NCI-H146 treated with DMSO at 0.1 percent for 48 hours (cell line): Measurements from ENCODE around the gene SFSWAP.
"Not testable (repeated sequence)": the region's sequence is repeated elsewhere in the genome, so short reads cannot be mapped to it uniquely, and the experiment has no call there.

Experiments
- DNase-seq: peaks from one replicate; lab custom pipeline; 2025; ENCODE audit not compliant: unreplicated experiment; lab: John Stamatoyannopoulos, UW

The SFSWAP gene

DNA sequence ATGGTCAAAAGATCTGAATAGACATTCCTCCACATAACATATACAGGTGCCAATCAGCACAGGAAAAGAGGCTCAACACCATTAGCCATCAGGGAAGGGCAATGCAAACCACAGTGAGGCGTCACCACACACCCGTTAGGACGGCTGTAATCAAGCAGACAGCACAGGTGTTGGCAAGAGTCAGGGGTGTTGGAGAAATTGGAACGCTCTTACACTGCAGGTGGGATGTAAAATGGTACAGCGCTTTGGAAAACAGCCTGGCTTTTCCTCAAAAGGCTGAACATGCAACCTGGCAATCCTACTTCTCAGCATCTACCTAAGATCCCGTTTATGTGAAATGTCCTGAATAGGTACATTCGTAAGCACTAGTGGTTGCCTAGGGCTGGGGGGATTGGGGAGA is 95.8 kb downstream of the SFSWAP start:
- no peak for DNase-seq

DNA sequence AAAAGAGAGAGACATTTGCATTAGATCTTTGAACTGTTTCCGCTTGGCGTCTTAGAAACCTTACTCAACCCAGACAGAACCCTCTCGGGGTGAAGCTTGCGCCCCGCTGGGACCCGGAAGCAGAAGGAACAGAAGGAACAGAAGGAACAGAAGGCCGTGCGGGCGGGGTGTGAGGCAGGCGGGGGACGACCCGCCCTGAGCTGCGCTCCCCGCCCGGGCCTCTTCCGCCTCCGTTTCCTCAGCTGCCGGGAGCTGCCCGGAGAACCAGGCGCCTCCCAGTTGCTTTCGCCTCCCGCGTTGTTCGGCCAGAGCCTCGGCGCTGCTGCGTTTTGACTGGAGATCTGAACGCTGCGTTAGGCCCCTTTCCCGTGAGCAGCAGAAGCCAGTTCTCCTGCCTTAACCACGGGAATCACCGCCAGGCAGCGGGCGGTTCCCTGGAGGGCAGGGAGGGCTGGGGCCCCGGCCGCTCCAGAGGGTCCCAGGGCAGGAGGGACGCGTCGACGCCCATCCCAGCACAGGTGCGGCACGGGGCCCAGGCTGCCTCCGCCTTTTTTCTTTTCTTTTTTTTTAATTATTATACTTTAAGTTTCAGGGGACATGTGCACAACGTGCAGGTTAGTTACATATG is 98.0 kb downstream of the SFSWAP start:
- no peak for DNase-seq

DNA sequence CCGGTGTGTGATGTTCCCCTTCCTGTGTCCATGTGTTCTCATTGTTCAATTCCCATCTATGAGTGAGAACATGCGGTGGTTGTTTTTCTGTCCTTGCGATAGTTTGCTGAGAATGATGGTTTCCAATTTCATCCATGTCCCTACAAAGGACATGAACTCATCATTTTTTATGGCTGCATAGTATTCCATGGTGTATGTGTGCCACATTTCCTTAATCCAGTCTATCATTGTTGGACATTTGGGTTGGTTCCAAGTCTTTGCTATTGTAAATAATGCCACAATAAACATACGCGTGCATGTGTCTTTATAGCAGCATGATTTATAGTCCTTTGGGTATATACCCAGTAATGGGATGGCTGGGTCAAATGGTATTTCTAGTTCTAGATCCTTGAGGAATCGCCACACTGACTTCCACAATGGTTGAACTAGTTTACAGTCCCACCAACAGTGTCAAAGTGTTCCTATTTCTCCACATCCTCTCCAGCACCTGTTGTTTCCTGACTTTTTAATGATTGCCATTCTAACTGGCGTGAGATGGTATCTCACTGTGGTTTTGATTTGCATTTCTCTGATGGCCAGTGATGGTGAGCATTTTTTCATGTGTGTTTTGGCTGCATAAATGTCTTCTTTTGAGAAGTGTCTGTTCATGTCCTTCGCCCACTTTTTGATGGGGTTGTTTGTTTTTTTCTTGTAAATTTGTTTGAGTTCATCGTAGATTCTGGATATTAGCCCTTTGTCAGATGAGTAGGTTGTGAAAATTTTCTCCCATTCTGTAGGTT is 98.8 kb downstream of the SFSWAP start:
- DNase-seq, result not testable (repeated sequence)

DNA sequence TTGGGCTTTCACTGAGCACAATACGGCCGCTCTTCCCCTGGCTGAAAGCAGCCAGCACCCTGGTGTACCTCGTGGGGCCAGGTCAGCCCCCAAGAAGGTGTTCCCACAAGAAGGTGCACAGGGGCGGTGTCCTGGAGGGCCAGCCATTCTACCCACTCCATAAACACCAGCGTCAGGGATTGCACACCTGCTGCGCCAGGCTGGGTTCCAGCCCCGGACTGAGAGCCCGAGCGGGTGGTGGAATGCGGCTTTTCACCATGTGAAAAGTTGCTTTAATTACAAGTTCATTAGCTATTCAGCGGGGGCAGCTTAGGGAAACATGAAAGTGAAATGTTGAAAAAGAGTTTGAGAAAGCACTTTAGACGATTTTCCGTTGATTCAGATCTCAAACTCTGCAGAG is 99.8 kb downstream of the SFSWAP start:
- no peak for DNase-seq

DNA sequence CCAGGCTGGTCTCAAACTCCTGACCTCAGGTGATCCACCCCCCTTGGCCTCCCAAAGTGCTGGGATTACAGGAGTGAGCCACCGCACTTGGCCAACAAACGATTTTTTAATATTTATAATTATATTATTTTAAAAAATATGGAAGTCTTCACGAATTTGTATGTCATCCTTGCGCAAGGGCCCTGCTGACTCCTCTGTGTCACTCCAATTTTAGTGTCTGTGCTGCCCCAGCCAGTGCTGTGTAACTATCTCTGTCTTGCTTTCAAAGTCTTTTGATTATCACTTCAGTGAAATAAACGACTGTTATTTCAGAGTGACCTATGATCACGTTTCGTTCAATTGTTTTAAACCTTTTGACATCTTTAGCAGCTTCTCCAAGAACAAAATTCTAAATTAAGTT is 104.2 kb downstream of the SFSWAP start:
- no peak for DNase-seq

DNA sequence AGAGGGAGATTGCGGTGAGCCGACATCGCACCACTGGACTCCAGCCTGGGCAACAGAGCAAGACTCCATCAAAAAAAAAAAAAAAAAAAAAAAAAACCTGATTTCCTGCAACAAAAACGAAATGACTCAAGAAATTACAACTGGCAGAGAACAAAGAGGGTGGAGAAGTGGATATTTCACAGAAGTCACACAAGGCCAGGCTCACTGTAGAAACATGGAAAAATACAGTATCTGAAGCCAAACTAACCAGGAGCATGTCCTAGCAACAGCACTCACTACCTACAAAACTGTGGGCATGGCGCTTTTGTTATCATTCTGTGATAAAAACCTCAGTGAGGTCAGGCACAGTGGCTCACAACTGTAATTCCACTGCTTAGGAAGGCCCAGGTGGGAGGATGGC is 105.6 kb downstream of the SFSWAP start:
- no peak for DNase-seq

DNA sequence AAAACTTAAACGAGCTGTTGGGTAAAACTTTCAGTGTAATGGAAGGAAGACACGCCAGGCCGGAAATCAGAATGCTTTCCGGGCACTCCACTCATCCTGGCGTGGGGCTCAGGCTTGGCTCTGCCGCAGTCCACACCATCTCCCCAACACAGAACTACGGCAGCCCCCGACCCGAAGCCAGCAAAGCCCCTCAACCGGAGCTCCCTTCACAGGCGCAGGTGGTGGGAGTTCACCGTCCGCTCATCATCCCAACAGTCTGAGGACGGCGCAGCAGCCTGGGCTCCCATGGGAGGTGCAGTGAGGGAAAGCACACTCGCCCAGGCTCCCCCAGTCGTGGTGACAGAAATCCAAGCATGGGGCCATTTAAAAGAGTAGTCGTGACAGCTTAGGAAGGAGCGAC is 106.4 kb downstream of the SFSWAP start:
- no peak for DNase-seq

DNA sequence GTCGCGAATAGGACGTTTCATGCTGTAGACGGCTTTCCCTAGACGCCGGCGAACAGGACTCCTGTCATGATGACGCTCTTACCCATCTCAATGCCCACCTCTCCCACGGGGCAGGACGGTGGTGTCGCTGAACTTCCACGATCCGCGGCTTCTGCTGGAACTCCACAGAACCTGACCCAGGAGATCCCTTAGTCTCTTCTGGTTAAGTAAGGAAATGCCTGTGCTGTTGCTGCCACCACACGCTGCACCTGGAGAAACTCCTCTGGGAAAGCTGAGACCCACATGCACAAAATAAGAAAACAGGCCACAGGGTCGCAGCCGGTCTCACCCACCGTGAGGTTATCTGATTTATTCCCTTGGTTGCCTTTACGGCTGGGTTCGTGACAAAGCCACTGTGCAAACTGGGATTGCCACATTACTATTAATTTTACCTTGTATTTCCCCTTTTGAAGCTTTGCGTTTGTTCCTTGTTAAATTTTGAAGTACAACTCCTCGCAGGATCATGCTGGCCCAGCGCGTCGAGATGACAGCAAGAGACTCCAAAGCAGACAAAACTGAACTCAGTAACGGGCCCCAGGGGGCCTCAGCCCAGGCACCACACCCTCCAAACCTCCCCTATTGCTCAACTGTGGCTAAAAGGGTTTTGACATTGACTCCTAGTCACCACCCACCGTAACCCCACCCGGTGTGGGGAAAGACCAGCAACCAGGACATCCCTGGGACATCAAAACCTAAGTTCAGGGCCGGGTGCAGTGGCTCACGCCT is 108.1 kb downstream of the SFSWAP start:
- no peak for DNase-seq

DNA sequence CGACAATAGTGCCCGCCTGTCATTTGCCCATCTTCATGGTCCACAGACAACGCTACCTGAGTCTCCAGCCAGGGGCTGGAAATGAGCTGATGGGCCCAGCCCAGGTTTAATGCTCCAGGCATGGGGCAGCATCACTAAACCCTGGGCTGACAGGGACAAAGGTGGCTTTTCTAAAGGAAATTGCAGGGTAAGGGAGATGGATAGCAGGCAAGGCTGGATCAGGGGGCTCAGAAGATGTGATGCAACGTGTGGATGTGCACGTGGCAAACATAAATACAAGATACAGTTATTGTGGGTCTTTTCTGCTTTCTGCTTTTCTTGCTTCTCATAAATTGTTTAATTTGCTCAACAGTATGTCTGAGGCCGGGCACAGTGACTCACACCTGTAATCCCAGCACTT is 113.6 kb downstream of the SFSWAP start:
- DNase-seq, result no peak

DNA sequence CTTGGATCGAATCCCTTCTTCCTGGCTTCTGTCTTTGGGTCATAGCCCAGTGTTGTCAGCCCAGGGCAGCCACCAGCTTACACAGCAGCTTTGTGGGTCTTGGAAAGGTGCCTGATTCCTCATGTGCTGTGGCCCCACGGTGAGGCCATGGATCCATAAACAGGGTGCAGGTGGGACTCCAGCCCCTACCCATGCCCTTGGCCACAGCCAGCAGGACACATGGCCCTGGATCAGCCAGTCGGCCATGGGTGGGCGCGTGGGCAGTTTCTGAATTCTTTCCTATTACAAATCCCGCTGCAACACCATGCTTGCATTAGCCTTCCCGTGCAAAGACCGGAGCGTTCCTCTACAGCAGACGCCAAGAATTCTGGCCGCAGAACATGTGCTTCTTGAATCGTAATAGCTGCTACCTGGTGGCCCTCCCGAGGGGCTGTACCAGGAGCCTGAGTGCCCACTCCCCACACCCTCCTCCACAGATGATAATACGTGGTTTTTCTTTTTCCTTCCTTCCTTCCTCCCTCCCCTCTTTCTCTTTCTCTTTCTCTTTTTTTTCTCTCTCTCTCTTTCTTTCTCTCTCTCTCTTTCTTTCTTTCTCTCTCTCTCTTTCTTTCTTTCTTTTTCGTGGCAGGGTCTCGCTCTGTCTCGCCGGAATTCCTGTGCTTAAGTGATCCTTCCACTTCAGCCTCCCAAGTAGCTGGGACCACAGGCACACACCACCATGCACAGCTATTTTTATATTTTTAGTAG is 114.4 kb downstream of the SFSWAP start:
- DNase-seq, result no peak

DNA sequence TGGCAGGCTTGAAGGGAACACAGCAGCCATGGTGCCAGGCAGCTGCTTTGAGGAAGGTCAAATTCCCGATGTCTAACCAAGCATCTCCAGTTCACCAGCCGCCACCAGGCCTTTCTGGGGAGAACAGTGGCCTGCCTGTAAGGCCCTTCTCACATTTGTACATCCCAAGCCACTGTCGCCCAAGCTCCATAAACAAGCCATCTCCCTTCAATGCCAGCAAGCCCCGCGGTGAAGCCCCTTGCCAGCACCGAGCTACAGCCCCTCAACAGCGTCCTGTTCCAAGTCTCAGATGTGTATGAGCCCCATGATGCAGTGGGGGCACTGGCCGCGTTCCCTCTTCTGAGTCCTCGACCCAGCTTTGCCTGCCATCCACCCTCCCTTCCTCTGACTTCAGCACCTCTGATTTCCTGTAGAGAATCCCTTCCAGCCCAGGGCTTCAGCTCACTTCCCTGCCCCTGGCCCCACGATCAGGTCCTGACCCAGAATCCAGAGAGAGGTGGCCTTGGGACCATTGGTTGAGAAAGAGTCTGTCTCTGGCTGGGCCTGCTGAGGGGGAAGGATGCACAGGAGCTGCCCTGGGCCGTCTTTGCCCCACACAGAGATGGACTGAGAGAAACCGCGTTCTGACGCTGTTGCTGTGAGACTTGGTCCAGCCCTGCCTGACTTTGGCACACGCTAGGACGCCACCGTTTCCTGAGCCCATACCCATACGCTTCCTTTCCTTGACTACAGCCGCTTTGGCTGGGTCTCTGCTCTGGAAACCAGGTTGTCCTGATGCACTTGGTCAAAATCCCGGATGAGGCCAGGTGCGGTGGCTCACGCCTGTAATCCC is 115.4 kb downstream of the SFSWAP start:
- no peak for DNase-seq

DNA sequence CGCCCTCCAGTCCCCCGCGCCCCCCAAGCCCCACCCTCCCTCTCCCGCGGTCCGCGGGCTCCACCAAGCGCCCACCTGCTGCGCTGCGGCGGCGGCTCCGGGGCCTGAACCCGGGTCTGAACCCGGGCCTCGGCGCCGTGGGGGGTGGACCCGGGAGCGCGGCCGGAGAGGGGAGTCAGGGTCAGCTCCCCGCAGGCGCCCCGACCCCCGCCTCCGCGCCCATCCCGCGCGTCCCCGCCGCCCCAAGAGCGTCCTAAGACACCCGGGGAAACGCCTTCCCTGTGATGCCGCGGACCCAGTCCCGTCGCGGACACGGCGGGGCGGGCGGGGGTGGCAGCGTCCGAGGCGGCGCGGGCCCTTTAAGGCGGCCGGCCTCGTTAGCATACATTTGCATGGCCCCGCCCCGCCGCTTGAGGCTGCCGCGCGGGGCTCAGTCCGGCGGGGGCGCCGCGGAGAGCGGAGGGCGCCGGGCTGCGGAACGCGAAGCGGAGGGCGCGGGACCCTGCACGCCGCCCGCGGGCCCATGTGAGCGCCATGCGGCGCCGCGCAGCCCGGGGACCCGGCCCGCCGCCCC is 117.2 kb downstream of the SFSWAP start, which contains the start of gene MMP17:
Gene MMP17 (plus strand): TSS at position 433 of the 574 bp plus-strand sequence. CDS start 102 bp downstream, at position 535.
- DNase-seq, result no peak

DNA sequence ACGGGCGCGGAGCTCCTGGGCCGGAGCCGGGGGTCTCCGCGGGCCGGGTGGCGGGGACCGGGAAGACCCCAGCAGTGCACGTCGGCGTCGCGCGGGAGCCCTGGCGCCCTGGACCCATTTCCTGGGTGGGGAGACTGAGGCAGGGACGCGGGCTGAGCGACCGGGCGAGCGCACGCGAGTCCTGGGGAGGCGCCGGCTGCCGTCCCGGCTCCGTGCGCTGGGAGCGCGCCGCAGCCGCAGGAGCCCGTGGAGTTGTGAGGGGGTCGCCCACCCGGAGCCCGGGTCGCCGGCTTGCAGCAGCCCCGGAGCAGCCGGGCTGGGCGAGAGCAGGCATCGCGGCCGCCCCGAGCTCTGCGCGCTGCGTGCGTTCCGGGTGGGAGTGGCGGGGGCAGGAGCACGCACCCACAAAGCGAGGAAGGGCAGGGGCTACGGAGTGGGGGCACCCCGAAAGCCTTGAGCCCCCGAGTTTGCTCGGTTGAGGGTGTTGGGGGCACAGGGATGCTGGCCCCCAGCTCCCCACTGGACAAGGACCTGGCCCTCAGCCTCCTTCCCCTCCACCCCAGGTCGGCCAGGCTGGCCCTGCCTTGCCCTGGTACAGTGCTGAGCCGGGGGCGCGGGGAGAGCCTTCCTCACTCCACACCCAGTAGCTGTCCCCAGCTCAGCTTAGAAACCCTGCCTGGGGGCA is 117.9 kb downstream of the SFSWAP start:
- no peak for DNase-seq

DNA sequence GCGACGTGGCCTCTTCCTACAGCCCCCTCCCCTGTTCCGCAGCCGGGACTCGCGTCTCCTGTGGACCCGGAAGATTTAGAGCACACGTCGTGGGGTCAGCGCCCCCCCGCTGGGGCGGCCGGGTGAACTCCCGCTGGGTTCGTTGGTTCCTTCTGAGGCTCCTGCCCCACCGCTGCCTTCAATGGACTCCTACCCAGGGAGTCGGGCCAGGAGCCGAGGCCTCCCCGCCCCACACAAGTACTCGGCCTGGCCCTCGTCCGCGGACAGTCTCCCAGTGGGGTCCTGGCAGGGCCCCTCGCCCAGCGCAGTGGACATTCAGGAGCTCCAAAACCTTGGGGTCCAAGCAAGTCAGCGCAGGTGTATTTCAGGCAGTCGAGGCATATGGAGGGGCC is 118.5 kb downstream of the SFSWAP start:
- DNase-seq, result no peak

DNA sequence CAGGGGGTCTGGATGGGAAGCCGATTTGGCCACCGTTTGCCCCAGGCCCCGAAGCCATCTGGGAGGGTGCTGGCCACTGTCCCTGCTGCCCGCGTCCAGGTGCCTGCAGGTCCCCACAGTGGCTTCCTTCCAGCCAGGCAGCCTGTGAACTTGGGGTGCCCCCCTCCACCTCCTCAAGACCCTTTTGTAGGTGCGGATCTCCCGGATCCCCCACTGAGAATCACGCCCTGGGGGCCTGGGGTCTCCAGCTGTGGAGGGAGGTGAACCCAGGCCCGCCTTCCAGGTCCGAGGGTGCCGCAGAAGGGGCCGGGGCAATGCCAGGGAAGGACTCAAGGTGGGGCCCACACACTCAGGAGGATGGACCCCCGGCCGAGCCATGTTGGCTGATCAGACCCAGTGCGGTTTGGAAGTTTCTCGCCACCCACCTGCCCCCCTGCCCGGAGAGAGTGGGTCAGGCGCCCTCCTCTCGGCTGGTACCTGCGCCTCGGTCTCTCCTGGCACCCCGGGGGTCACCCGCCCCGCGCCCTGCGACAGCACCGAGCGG is 119.0 kb downstream of the SFSWAP start:
- DNase-seq, result no peak

DNA sequence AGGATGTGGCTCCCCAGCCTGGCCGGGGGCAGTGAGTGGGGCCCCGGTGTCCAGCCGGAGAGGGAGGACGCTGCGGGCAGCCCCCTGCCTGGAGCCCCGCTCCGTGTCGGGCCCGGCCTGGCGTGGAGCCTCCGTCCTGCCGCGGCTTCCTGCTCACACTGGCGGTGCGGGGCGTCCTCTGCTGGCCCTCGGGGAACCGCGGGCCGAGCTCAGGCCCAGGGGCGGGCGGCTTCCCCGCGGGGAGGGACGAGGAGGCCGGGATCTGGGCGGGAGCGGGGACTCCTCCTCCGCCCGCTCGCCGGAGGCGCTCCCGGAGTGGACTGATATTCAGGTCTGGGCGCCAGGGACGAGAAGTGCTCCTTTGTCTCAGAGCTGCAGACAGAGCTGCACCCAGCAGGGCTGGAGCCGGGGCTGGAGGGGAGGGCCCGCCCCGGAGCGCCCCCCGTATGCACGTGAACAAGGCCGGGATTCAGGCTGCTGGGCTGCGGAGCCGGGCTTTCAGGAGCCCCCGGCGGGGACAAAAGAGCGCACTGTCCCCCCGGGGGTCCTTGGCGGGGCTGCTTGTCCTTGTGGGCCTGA is 119.5 kb downstream of the SFSWAP start:
- peak; percentile 64 for DNase-seq

DNA sequence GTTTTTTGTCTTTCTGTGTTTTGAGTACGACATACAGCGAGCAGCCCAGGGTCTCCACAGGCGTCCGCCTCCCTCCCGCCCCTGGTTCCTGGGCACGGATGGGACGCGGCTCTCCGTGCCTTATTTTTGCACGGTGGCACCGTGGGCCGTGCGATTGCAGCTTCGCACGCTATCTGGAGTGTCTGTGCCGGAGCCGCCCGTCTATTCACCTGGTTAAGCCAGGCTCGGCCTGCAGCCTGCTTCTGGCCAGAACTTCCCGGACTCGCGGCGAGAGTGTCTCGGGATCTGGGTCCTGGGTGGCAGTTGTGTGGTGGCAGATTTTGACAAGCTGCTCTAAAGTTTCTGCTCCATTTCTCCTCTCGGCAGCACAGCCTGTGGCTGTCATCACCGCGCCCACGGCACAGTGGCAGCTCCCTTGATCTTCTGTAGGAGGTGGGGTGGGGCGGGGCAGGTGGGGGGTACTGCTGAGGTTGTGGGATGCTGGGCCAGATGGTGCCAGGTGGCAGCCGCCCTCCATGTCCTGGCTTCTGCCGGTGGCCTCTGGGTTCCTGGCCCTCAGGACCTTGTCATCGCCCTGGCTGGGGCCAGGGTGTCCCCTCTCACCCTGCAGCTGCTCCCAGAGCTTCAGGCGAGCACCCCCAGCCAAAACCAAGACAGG is 120.2 kb downstream of the SFSWAP start:
- peak; percentile 51 for DNase-seq

DNA sequence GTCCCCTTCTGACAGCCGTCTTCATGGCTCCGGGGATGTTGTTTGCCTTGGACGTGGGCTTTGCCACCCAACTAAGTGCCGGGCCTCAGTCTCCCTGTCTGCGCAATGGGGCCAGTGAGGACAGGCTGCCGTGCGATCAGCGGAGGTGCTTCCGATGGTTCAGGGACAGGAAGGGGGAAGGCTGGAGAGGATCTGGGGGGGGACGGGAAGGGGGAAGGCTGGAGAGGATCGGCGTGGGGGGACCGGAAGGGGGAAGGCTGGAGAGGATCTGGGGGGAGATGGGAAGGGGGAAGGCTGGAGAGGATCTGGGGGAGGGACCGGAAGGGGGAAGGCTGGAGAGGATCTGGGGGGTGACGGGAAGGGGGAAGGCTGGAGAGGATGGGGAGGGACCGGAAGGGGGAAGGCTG is 120.7 kb downstream of the SFSWAP start:
- DNase-seq, result no peak
